ENCODE data around the gene ATP6V1C2. TPM values are rescaled to one million over a fixed set of nuclear protein-coding genes. Genes with fewer than 3 reads are reported as not detected.

ATP6V1C2 gene
- polyA plus RNA-seq, 3 donors: 0.03 TPM; not detected in 2

DNA sequence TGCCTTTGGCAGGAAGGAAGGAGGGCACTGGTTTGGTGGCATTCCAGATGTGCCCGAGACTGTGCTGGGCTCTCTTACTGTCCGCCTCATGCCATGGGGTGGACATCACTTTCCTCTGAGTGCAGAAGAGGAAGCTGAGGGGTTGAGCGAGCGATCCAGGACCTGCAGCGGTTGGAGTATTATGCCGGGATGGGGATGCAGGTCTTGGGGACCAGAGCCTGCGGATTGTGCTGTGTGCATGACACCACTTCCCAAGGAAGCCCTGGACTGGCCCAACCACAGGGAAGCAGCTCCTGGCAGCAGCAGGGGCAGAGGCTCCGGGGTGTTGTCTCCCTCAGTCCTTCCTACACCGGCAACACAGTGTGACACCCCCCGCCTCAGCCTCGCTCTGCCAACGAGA, 44.5 kb downstream of the ATP6V1C2 start:
- Histone ChIP-seq H3K27ac (ENCODE audit: low read depth in 1 of 2, low read length in 2 of 2) (no peak overlapping the region), H4K20me1 (ENCODE audit: insufficient read depth, low read length) (no peaks in the 10 kb centered on the region), H3K79me2 (ENCODE audit: insufficient read depth, low read length) (no peaks in the 10 kb centered on the region), H3K9me3 (replicated peaks in 1 of 2; ENCODE audit: control insufficient read depth in 1 of 2, insufficient read depth in 1 of 2, low read length in 2 of 2) (no peaks in the 10 kb centered on the region), H3K4me3 (replicated peaks in 1 of 3; ENCODE audit: low read depth in 2 of 3, low read length in 3 of 3) (no peak overlapping the region), H3K36me3 (replicated peaks in 1 of 2; ENCODE audit: control insufficient read depth in 1 of 2, insufficient read depth in 2 of 2, low read length in 2 of 2) (no peaks in the 10 kb centered on the region), H3K4me2 (replicated peaks; ENCODE audit: extremely low read depth, low read length, poor library complexity, severe bottlenecking) (no peak overlapping the region), H3K27me3 (ENCODE audit: control insufficient read depth in 2 of 2, insufficient read depth in 2 of 2, low read length in 2 of 2) (no peaks in the 10 kb centered on the region), H2AFZ (ENCODE audit: insufficient read depth, low read depth, low read length, poor library complexity, severe bottlenecking) (no peak overlapping the region), H3K4me1 (ENCODE audit: control insufficient read depth in 1 of 2, insufficient read depth in 2 of 2, low read length in 2 of 2) (no peaks in the 10 kb centered on the region), H3K9ac (ENCODE audit: insufficient read depth, low read length, poor library complexity, severe bottlenecking) (no peak overlapping the region)
- 91% methylated on average over 10 of the region's 12 CpGs for WGBS (ENCODE audit: insufficient coverage)
- no peak overlapping the region for H3K4me3 Mint-ChIP-seq
- no peaks in the 10 kb centered on the region for H3K4me1 Mint-ChIP-seq
- DNase-seq: no peak
- TF ChIP-seq, protein P1, sequence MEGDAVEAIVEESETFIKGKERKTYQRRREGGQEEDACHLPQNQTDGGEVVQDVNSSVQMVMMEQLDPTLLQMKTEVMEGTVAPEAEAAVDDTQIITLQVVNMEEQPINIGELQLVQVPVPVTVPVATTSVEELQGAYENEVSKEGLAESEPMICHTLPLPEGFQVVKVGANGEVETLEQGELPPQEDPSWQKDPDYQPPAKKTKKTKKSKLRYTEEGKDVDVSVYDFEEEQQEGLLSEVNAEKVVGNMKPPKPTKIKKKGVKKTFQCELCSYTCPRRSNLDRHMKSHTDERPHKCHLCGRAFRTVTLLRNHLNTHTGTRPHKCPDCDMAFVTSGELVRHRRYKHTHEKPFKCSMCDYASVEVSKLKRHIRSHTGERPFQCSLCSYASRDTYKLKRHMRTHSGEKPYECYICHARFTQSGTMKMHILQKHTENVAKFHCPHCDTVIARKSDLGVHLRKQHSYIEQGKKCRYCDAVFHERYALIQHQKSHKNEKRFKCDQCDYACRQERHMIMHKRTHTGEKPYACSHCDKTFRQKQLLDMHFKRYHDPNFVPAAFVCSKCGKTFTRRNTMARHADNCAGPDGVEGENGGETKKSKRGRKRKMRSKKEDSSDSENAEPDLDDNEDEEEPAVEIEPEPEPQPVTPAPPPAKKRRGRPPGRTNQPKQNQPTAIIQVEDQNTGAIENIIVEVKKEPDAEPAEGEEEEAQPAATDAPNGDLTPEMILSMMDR (IDR thresholded peaks at IDR 0.05): no peak
- H3K36me3 Mint-ChIP-seq: no peaks in the 10 kb centered on the region
- peaks cover 0 to 1% (median 0%) of the 10 kb centered on the region in 7 donors for H3K9me3 Mint-ChIP-seq
- H3K27me3 Mint-ChIP-seq (ENCODE audit: low read depth in 3 of 3): peaks cover 3 to 5% (median 5%) of the 10 kb centered on the region in 3 donors
- no peak overlapping the region for H3K27ac Mint-ChIP-seq
- intact Hi-C loops (cut with micrococcal nuclease): no loop called here

DNA sequence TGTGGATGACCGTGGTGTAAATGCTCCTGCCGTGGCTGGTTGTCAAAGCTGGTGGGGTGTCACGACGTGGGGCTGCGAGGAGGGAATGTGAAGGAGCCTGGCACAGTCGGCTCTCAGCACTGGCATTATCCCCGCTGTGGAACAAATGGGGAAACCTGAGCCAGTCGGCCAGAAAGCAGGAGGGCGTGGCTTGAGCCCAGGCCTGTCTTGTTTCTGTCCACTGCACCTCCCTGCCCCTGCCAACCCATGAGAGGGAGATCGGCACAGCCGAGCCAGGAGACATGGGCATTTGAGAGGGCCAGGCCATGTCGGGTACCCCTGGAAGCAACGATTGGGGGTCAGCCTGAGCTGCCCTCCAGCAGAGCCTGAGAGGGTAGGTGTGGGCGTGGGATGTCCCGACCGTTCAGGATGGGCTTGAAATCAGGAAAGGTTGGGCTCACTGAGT, 46.7 kb downstream of the ATP6V1C2 start:
- no peak overlapping the region for H3K9ac ChIP-seq (ENCODE audit: insufficient read depth, low read length, poor library complexity, severe bottlenecking)
- no peaks in the 10 kb centered on the region for H3K27me3 ChIP-seq (ENCODE audit: control insufficient read depth in 2 of 2, insufficient read depth in 2 of 2, low read length in 2 of 2)
- Mint-ChIP-seq H3K27me3 (ENCODE audit: low read depth in 3 of 3) (peaks cover 3 to 5% (median 4%) of the 10 kb centered on the region in 3 donors), H3K36me3 (no peaks in the 10 kb centered on the region), H3K4me1 (no peaks in the 10 kb centered on the region), H3K27ac (no peak overlapping the region), H3K9me3 (no peaks in the 10 kb centered on the region), H3K4me3 (no peak overlapping the region)
- H2AFZ ChIP-seq (ENCODE audit: insufficient read depth, low read depth, low read length, poor library complexity, severe bottlenecking): no peak overlapping the region
- H3K4me3 ChIP-seq (replicated peaks in 1 of 3; ENCODE audit: low read depth in 2 of 3, low read length in 3 of 3): no peak overlapping the region
- no peaks in the 10 kb centered on the region for H3K79me2 ChIP-seq (ENCODE audit: insufficient read depth, low read length)
- 89% methylated on average over 13 of the region's 16 CpGs for WGBS (ENCODE audit: insufficient coverage)
- H3K9me3 ChIP-seq (replicated peaks in 1 of 2; ENCODE audit: control insufficient read depth in 1 of 2, insufficient read depth in 1 of 2, low read length in 2 of 2): no peaks in the 10 kb centered on the region
- no peak overlapping the region for H3K4me2 ChIP-seq (replicated peaks; ENCODE audit: extremely low read depth, low read length, poor library complexity, severe bottlenecking)
- TF ChIP-seq, protein P1 (IDR thresholded peaks at IDR 0.05): no peak
- H3K4me1 ChIP-seq (ENCODE audit: control insufficient read depth in 1 of 2, insufficient read depth in 2 of 2, low read length in 2 of 2): no peaks in the 10 kb centered on the region
- no peak for DNase-seq
- H3K27ac ChIP-seq (ENCODE audit: low read depth in 1 of 2, low read length in 2 of 2): no peak overlapping the region
- intact Hi-C loops (cut with micrococcal nuclease): no loop called here
- no peaks in the 10 kb centered on the region for H3K36me3 ChIP-seq (replicated peaks in 1 of 2; ENCODE audit: control insufficient read depth in 1 of 2, insufficient read depth in 2 of 2, low read length in 2 of 2)
- no peaks in the 10 kb centered on the region for H4K20me1 ChIP-seq (ENCODE audit: insufficient read depth, low read length)

Measured in CD14-positive monocyte (primary cell).